Measurements from ENCODE around the gene RICTOR.
A peak's percentile ranks its signal among the peaks of the same experiment; 100 is the strongest.
"Not testable (repeated sequence)": the region's sequence is repeated elsewhere in the genome, so short reads cannot be mapped to it uniquely, and the experiment has no call there.

RICTOR gene

GRCh38 chr5:39009280-39009679 is 64.9 kb downstream of the RICTOR start:
- DNase-seq, result no peak

GRCh38 chr5:39006650-39007049 is 67.5 kb downstream of the RICTOR start:
- DNase-seq, result no peak

- DNase-seq, result peak in 1 of 5 experiments; percentile 48
These were observed 68.5 kb downstream of the RICTOR start for GRCh38 chr5:39005566-39006232.

- no peak for DNase-seq
These were observed 72.5 kb downstream of the RICTOR start for GRCh38 chr5:39001683-39002082.

- no peak for DNase-seq
These were observed 75.2 kb downstream of the RICTOR start for GRCh38 chr5:38999037-38999436.

- no peak for DNase-seq
These were observed 76.6 kb downstream of the RICTOR start for GRCh38 chr5:38997591-38997990.

GRCh38 chr5:38996123-38996522 is 78.1 kb downstream of the RICTOR start:
- no peak for DNase-seq

- DNase-seq, result peak in 1 of 5 experiments; percentile 49
These were observed 79.8 kb downstream of the RICTOR start for GRCh38 chr5:38994324-38994927.

- DNase-seq, result not testable (repeated sequence)
These were observed 84.1 kb downstream of the RICTOR start for GRCh38 chr5:38989974-38990719.

- no peak for DNase-seq
These were observed 88.2 kb downstream of the RICTOR start for GRCh38 chr5:38985909-38986452.

GRCh38 chr5:38979535-38979934 is 94.7 kb downstream of the RICTOR start:
- DNase-seq, result no peak

- DNase-seq, result no peak
These were observed 96.2 kb downstream of the RICTOR start for GRCh38 chr5:38978036-38978435.

GRCh38 chr5:38968665-38969064 is 105.5 kb downstream of the RICTOR start:
- DNase-seq, result no peak

GRCh38 chr5:38961691-38962090 is 112.5 kb downstream of the RICTOR start:
- DNase-seq, result no peak

GRCh38 chr5:38953426-38954012 is 120.7 kb downstream of the RICTOR start:
- DNase-seq, result no peak

GRCh38 chr5:38948501-38948900 is 125.7 kb downstream of the RICTOR start:
- no peak for DNase-seq

- DNase-seq, result no peak
These were observed 129.9 kb downstream of the RICTOR start for GRCh38 chr5:38944282-38944681.

GRCh38 chr5:38941912-38942311 is 132.3 kb downstream of the RICTOR start:
- DNase-seq, result no peak

GRCh38 chr5:38940230-38940858 is 133.9 kb downstream of the RICTOR start:
- peak in 1 of 5 experiments; percentile 43 for DNase-seq

- DNase-seq, result no peak
These were observed 135.2 kb downstream of the RICTOR start for GRCh38 chr5:38938973-38939372.

- DNase-seq, result no peak
These were observed 135.8 kb downstream of the RICTOR start for GRCh38 chr5:38938424-38938823.

- no peak for DNase-seq
These were observed 137.9 kb downstream of the RICTOR start for GRCh38 chr5:38936269-38936668.

GRCh38 chr5:38935437-38935836 is 138.8 kb downstream of the RICTOR start:
- no peak for DNase-seq

Measured in T-helper 2 cell (primary cell).